ENCODE data around the gene NNAT.

The NNAT gene

GRCh38 chr20:37558306-37558705 is 37.3 kb downstream of the NNAT start:
- TF ChIP-seq CTCF (IDR thresholded peaks at IDR 0.05; ENCODE audit: low read depth, low read length, missing control alignments) = no peak
- H3K4me3 ChIP-seq (ENCODE audit: low read depth, low read length) = no peak overlapping the region
- DNase-seq (ENCODE audit: low read depth) = no peak

DNA sequence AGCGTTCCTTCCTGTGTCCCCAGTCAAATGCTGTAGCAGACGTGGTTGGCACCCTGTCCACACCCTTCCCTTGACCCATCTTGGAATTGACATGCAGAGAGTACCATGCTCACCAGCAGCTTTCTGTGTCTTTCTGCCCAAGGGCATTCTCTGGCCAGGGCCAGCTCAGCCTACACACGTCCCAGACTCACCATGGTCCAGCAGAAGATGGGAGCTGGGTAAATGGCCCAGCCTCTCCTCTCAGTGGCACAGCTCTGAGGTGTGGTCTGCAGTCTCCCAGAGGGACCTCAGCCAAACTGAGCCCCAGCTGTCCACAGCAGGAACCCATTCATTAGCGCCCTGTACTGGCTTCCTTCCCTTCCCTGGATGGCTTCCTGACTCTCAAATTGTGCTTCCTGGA is 37.7 kb downstream of the NNAT start:
- no peak overlapping the region for H3K4me3 ChIP-seq (ENCODE audit: low read depth, low read length)
- DNase-seq (ENCODE audit: low read depth) = no peak
- no peak for TF ChIP-seq CTCF (IDR thresholded peaks at IDR 0.05; ENCODE audit: low read depth, low read length, missing control alignments)

- no peak for TF ChIP-seq CTCF (IDR thresholded peaks at IDR 0.05; ENCODE audit: low read depth, low read length, missing control alignments)
- DNase-seq (ENCODE audit: low read depth) = no peak
- no peak overlapping the region for H3K4me3 ChIP-seq (ENCODE audit: low read depth, low read length)
These were observed 38.4 kb downstream of the NNAT start for GRCh38 chr20:37559312-37560027.

DNA sequence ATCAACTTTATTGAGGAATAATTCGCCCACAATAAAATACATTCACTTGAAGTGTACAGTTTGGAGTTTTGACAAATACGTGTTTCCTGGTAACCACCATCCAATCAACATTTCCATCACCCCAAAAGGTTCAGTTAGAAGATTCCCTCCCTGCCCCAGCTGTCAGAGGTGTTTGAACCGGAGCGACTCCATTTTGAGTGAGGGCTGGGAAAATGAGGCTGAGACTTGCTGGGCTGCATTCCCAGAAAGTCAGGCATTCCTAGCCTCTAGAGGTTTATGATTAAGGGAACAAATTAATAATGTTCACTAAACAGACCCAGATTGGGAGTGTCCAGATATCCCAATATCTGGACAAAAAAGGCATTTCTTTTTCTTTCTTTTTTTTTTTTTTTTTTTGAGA is 39.6 kb downstream of the NNAT start:
- no peak overlapping the region for H3K4me3 ChIP-seq (ENCODE audit: low read depth, low read length)
- DNase-seq (ENCODE audit: low read depth) = no peak
- TF ChIP-seq CTCF (IDR thresholded peaks at IDR 0.05; ENCODE audit: low read depth, low read length, missing control alignments) = no peak

DNA sequence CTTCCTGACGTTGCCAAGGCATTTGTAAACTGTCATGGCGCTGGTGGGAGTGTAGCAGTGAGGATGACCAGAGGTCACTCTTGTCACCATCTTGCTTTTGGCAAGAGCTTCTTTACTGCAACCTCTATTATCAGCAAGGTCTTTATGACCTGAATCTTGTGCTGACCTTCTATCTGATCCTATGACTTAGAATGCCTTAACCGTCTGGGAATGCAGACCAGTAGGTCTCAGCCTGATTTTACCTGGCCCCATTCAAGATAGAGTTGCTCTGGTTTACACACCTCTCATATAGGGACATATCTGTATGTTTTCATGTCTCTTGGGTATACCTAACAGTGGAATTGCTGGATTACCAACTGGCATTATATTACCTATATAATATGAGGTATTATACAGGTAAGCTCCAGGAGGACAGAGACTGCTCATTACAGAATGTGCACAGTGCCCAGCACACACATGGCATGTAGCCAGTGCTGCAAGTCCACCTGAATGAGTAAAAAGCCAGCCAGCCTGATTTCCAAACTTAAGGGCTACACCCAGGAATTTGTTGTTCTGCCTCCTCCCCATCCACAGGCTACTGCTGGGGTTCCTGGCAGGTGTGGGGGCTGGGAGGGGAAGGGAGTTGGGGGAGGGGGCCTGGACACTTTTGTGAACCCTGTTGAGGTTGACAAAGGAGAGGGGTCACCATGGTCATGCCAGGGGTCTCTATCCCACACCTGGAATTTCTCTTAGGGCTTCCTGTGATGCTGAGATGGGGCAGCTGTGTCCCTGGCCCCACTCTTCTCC is 41.8 kb downstream of the NNAT start:
- DNase-seq (ENCODE audit: low read depth) = no peak
- H3K4me3 ChIP-seq (ENCODE audit: low read depth, low read length) = no peak overlapping the region
- TF ChIP-seq CTCF (IDR thresholded peaks at IDR 0.05; ENCODE audit: low read depth, low read length, missing control alignments) = no peak

DNA sequence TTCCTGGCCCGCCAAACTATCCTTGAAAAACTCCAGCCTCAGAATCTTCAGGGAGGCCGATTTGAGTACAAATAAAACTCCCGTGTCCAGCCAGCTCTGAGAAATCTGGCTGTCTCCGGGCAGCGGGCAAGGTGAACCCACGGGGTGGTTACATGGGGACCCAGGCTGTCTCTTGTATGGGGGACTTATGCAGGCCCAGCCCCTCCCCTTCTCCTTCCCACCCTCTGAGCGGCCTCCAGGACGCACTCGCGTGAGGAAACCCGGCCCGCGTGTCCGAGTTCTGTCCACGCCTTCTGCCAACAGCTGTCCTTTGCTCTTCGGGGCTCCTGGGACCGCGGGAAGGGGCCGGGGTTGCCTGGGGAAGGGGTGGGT is 43.0 kb downstream of the NNAT start:
- no peak for DNase-seq (ENCODE audit: low read depth)
- TF ChIP-seq CTCF (IDR thresholded peaks at IDR 0.05; ENCODE audit: low read depth, low read length, missing control alignments) = no peak
- no peak overlapping the region for H3K4me3 ChIP-seq (ENCODE audit: low read depth, low read length)
